GM23338 (cell line): Measurements from ENCODE around the gene CMTM5. TPM values are rescaled to one million over a fixed set of nuclear protein-coding genes. Genes with fewer than 3 reads are reported as not detected.

Source experiments
- ATAC-seq: fragments of 200-7000 bp; cut with Tn5 transposase; 3 replicates; pipeline ENCODE4 v1.9.1; 2020
- DNase-seq: peaks from one replicate; pipeline ENCODE4 v3.0.0-alpha.2; 2015; ENCODE audit warnings: low spot score
- H2AFZ ChIP-seq: fragments of 200-600 bp; sonication (generic); 2 replicates; pipeline ENCODE4 v1.8.0; 2016; ENCODE audit warnings: antibody characterized with exemption, mild to moderate bottlenecking, moderate library complexity
- H3F3A ChIP-seq: fragments of 200-600 bp; sonication (generic); replicated peaks from 2 replicates; pipeline ENCODE4 v1.8.0; 2017; ENCODE audit warnings: antibody characterized with exemption, mixed run types, low read depth
- H3K27ac ChIP-seq: fragments of 200-600 bp; sonication (generic); 2 replicates; pipeline ENCODE4 v1.6.1; 2016; ENCODE audit warnings: low read depth
- H3K27me3 ChIP-seq: fragments of 200-600 bp; sonication (generic); 2 replicates; pipeline ENCODE4 v1.8.0; 2016; ENCODE audit warnings: mild to moderate bottlenecking, mixed run types, moderate library complexity; ENCODE audit not compliant: insufficient read depth
- H3K36me3 ChIP-seq: fragments of 200-600 bp; sonication (generic); 2 replicates; pipeline ENCODE4 v1.8.0; 2016; ENCODE audit warnings: mild to moderate bottlenecking; ENCODE audit not compliant: insufficient read depth
- H3K4me1 ChIP-seq: fragments of 200-600 bp; sonication (generic); 2 replicates; pipeline ENCODE4 v1.8.0; 2016; ENCODE audit warnings: mild to moderate bottlenecking, moderate library complexity; ENCODE audit not compliant: insufficient read depth
- H3K4me2 ChIP-seq: fragments of 200-600 bp; sonication (generic); 2 replicates; pipeline ENCODE4 v1.7.1; 2017; ENCODE audit warnings: mixed run types
- H3K4me3 ChIP-seq: fragments of 200-600 bp; sonication (generic); 2 replicates; pipeline ENCODE4 v1.6.1; 2016; ENCODE audit warnings: mixed run types
- H3K79me2 ChIP-seq: fragments of 200-600 bp; sonication (generic); replicated peaks from 2 replicates; pipeline ENCODE4 v1.8.0; 2017; ENCODE audit warnings: mild to moderate bottlenecking; ENCODE audit not compliant: insufficient read depth
- H3K9me2 ChIP-seq: fragments of 200-600 bp; sonication (generic); 2 replicates; pipeline ENCODE4 v1.8.0; 2017; ENCODE audit not compliant: insufficient read depth
- H4K20me1 ChIP-seq: fragments of 200-600 bp; sonication (generic); replicated peaks from 2 replicates; pipeline ENCODE4 v1.8.0; 2017; ENCODE audit warnings: mild to moderate bottlenecking; ENCODE audit not compliant: insufficient read depth
- H3K27ac Mint-ChIP-seq: 2 replicates; pipeline ENCODE4 v1.8.0; 2020; ENCODE audit warnings: inconsistent platforms, mild to moderate bottlenecking, moderate library complexity, mixed read lengths
- H3K27me3 Mint-ChIP-seq: 3 replicates; pipeline ENCODE4 v1.8.0; 2022; ENCODE audit warnings: low read depth, mild to moderate bottlenecking, moderate library complexity, mixed read lengths, inconsistent platforms; ENCODE audit not compliant: insufficient read depth, poor library complexity
- H3K36me3 Mint-ChIP-seq: 3 replicates; pipeline ENCODE4 v1.8.0; 2021; ENCODE audit warnings: low read depth, mild to moderate bottlenecking, inconsistent platforms, moderate library complexity, mixed read lengths
- H3K4me1 Mint-ChIP-seq: 3 replicates; pipeline ENCODE4 v1.8.0; 2020; ENCODE audit warnings: mild to moderate bottlenecking, inconsistent platforms, mixed read lengths
- H3K4me3 Mint-ChIP-seq: 3 replicates; pipeline ENCODE4 v1.8.0; 2021; ENCODE audit warnings: moderate library complexity, mild to moderate bottlenecking, inconsistent platforms, mixed read lengths
- H3K9me3 Mint-ChIP-seq: 3 replicates; pipeline ENCODE4 v1.8.0; 2020; ENCODE audit warnings: moderate library complexity, mild to moderate bottlenecking, inconsistent platforms, mixed read lengths
- CREB1 ChIP-seq: fragments of 250-450 bp; sonication (Bioruptor Pico); IDR thresholded peaks from 2 replicates; pipeline ENCODE4 v1.5.0; 2020; ENCODE audit warnings: low read depth, mild to moderate bottlenecking, moderate library complexity
- EZH2 ChIP-seq: fragments of 200-600 bp; sonication (generic); IDR thresholded peaks from one replicate; pipeline ENCODE4 v1.8.0; 2017; ENCODE audit warnings: antibody characterized with exemption, mild to moderate bottlenecking, low read depth; ENCODE audit not compliant: unreplicated experiment
- EZH2phosphoT487 ChIP-seq: fragments of 200-600 bp; sonication (generic); IDR thresholded peaks from one replicate; pipeline ENCODE4 v1.8.1; 2018; ENCODE audit warnings: antibody characterized with exemption; ENCODE audit not compliant: unreplicated experiment
- JUNB ChIP-seq: IDR thresholded peaks from one replicate; pipeline ENCODE4 v1.6.1; 2016; ENCODE audit warnings: antibody characterized with exemption; ENCODE audit not compliant: unreplicated experiment
- NANOG ChIP-seq: IDR thresholded peaks from 2 replicates; pipeline ENCODE4 v1.6.1; 2016; ENCODE audit warnings: antibody characterized with exemption, borderline replicate concordance
- POLR2AphosphoS5 ChIP-seq: IDR thresholded peaks from 2 replicates; pipeline ENCODE4 v1.6.1; 2016; ENCODE audit warnings: antibody characterized with exemption, low read depth
- STAT1 ChIP-seq: IDR thresholded peaks from one replicate; pipeline ENCODE4 v1.6.1; 2016; ENCODE audit warnings: antibody characterized with exemption; ENCODE audit not compliant: unreplicated experiment
- ZNF114 ChIP-seq: fragments of 250-450 bp; sonication (Bioruptor Pico); IDR thresholded peaks from 2 replicates; pipeline ENCODE4 v1.5.0; 2020; ENCODE audit warnings: mild to moderate bottlenecking, moderate library complexity
- ZNF331 ChIP-seq: fragments of 250-450 bp; sonication (Bioruptor Pico); IDR thresholded peaks from 2 replicates; pipeline ENCODE4 v1.5.0; 2020; ENCODE audit warnings: low read depth, mild to moderate bottlenecking, moderate library complexity
- polyA plus RNA-seq: library from polyadenylated mRNA; unstranded; fragments of >200 nt; fragmentation: Nextera tagmentation; extraction: Ambion mirVana; gene quantifications from 2 replicates; pipeline ENCODE4 v1.2.1, GENCODE V29; 2016
- total RNA-seq: library from RNA; depleted of rRNA; stranded (reverse); fragments of >200 nt; shearing (Covaris generic); gene quantifications from 2 replicates; pipeline ENCODE4 v1.2.3, GENCODE V29; 2014
- TF ChIP-seq, protein P1 (sequence below), 2 experiments: fragments of 200-600 bp in 1 of 2; sonication (generic) in 1 of 2; conservative IDR thresholded peaks; 2 replicates each; pipeline versions ENCODE4 v1.5.1 to v1.6.1; 2016 to 2017; ENCODE audit warnings: antibody characterized with exemption in 2 of 2, low read depth in 2 of 2, mild to moderate bottlenecking in 2 of 2, moderate library complexity in 1 of 2
- TF ChIP-seq, protein P2 (sequence below): IDR thresholded peaks from 2 replicates; pipeline ENCODE4 v1.6.1; 2016; ENCODE audit warnings: antibody characterized with exemption
- TF ChIP-seq, protein P3 (sequence below): fragments of 250-450 bp; sonication (Bioruptor Pico); IDR thresholded peaks from 2 replicates; pipeline ENCODE4 v1.5.0; 2020; ENCODE audit warnings: mild to moderate bottlenecking, moderate library complexity

The CMTM5 gene
- total and polyA plus RNA-seq, 2 experiments from 2014 or later, result 0.24 TPM; not detected in 1

GRCh38 chr14:23356662-23357061, 20.2 kb upstream of the CMTM5 start:
- Histone ChIP-seq H3K27ac (no peak overlapping the region), H3K79me2 (no peaks in the 10 kb centered on the region), H2AFZ (no peak overlapping the region), H3K9me2 (no peaks in the 10 kb centered on the region), H3K36me3 (no peaks in the 10 kb centered on the region), H3K4me3 (no peak overlapping the region), H3F3A (no peaks in the 10 kb centered on the region), H3K4me2 (no peak overlapping the region), H3K27me3 (peaks cover 22% of the 10 kb centered on the region), H3K4me1 (no peaks in the 10 kb centered on the region), H4K20me1 (no peaks in the 10 kb centered on the region; the same call in 1 of the 2 replicates)
- ATAC-seq (no peak), DNase-seq (no peak)
- Mint-ChIP-seq H3K4me1 (peaks cover 17% of the 10 kb centered on the region), H3K9me3 (no peaks in the 10 kb centered on the region; the same call in 2 of the 3 replicates), H3K27me3 (peaks cover 16% of the 10 kb centered on the region), H3K36me3 (peaks cover 24% of the 10 kb centered on the region), H3K27ac (no peak overlapping the region), H3K4me3 (no peak overlapping the region)
- no peak for TF ChIP-seq ZNF114 (CRISPR knock-in tag)
- no peak for TF ChIP-seq CREB1 (CRISPR knock-in tag)
- no peak for TF ChIP-seq JUNB
- no peak for TF ChIP-seq POLR2AphosphoS5
- TF ChIP-seq STAT1, result no peak
- TF ChIP-seq, protein P1, sequence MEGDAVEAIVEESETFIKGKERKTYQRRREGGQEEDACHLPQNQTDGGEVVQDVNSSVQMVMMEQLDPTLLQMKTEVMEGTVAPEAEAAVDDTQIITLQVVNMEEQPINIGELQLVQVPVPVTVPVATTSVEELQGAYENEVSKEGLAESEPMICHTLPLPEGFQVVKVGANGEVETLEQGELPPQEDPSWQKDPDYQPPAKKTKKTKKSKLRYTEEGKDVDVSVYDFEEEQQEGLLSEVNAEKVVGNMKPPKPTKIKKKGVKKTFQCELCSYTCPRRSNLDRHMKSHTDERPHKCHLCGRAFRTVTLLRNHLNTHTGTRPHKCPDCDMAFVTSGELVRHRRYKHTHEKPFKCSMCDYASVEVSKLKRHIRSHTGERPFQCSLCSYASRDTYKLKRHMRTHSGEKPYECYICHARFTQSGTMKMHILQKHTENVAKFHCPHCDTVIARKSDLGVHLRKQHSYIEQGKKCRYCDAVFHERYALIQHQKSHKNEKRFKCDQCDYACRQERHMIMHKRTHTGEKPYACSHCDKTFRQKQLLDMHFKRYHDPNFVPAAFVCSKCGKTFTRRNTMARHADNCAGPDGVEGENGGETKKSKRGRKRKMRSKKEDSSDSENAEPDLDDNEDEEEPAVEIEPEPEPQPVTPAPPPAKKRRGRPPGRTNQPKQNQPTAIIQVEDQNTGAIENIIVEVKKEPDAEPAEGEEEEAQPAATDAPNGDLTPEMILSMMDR (conservative IDR thresholded peaks at IDR 0.05; ENCODE audit: low read depth in 2 of 2), result no peak
- TF ChIP-seq, protein P2, sequence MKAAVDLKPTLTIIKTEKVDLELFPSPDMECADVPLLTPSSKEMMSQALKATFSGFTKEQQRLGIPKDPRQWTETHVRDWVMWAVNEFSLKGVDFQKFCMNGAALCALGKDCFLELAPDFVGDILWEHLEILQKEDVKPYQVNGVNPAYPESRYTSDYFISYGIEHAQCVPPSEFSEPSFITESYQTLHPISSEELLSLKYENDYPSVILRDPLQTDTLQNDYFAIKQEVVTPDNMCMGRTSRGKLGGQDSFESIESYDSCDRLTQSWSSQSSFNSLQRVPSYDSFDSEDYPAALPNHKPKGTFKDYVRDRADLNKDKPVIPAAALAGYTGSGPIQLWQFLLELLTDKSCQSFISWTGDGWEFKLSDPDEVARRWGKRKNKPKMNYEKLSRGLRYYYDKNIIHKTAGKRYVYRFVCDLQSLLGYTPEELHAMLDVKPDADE, result no peak
- no peak for TF ChIP-seq NANOG
- TF ChIP-seq EZH2phosphoT487, result no peak
- TF ChIP-seq EZH2, result no peak
- TF ChIP-seq, protein P3, sequence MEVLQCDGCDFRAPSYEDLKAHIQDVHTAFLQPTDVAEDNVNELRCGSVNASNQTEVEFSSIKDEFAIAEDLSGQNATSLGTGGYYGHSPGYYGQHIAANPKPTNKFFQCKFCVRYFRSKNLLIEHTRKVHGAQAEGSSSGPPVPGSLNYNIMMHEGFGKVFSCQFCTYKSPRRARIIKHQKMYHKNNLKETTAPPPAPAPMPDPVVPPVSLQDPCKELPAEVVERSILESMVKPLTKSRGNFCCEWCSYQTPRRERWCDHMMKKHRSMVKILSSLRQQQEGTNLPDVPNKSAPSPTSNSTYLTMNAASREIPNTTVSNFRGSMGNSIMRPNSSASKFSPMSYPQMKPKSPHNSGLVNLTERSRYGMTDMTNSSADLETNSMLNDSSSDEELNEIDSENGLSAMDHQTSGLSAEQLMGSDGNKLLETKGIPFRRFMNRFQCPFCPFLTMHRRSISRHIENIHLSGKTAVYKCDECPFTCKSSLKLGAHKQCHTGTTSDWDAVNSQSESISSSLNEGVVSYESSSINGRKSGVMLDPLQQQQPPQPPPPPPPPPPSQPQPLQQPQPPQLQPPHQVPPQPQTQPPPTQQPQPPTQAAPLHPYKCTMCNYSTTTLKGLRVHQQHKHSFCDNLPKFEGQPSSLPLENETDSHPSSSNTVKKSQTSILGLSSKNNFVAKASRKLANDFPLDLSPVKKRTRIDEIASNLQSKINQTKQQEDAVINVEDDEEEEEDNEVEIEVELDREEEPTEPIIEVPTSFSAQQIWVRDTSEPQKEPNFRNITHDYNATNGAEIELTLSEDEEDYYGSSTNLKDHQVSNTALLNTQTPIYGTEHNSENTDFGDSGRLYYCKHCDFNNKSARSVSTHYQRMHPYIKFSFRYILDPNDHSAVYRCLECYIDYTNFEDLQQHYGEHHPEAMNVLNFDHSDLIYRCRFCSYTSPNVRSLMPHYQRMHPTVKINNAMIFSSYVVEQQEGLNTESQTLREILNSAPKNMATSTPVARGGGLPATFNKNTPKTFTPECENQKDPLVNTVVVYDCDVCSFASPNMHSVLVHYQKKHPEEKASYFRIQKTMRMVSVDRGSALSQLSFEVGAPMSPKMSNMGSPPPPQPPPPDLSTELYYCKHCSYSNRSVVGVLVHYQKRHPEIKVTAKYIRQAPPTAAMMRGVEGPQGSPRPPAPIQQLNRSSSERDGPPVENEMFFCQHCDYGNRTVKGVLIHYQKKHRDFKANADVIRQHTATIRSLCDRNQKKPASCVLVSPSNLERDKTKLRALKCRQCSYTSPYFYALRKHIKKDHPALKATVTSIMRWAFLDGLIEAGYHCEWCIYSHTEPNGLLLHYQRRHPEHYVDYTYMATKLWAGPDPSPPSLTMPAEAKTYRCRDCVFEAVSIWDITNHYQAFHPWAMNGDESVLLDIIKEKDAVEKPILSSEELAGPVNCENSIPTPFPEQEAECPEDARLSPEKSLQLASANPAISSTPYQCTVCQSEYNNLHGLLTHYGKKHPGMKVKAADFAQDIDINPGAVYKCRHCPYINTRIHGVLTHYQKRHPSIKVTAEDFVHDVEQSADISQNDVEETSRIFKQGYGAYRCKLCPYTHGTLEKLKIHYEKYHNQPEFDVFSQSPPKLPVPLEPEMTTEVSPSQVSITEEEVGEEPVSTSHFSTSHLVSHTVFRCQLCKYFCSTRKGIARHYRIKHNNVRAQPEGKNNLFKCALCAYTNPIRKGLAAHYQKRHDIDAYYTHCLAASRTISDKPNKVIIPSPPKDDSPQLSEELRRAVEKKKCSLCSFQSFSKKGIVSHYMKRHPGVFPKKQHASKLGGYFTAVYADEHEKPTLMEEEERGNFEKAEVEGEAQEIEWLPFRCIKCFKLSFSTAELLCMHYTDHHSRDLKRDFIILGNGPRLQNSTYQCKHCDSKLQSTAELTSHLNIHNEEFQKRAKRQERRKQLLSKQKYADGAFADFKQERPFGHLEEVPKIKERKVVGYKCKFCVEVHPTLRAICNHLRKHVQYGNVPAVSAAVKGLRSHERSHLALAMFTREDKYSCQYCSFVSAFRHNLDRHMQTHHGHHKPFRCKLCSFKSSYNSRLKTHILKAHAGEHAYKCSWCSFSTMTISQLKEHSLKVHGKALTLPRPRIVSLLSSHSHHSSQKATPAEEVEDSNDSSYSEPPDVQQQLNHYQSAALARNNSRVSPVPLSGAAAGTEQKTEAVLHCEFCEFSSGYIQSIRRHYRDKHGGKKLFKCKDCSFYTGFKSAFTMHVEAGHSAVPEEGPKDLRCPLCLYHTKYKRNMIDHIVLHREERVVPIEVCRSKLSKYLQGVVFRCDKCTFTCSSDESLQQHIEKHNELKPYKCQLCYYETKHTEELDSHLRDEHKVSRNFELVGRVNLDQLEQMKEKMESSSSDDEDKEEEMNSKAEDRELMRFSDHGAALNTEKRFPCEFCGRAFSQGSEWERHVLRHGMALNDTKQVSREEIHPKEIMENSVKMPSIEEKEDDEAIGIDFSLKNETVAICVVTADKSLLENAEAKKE (CRISPR knock-in tag), result no peak
- TF ChIP-seq ZNF331 (CRISPR knock-in tag), result no peak
